Heart left ventricle (tissue), 16 donors: ENCODE data around the gene PARVA. TPM values are rescaled to one million over a fixed set of nuclear protein-coding genes. Genes with fewer than 3 reads are reported as not detected.

Experiments
- ATAC-seq, 4 donors: fragments of 200-7000 bp; cut with Tn5 transposase; one replicate each; pipeline ENCODE4 v1.9.1; 2020 to 2022; ENCODE audit warnings: moderate library complexity in 4 of 4, mild to moderate bottlenecking in 3 of 4, moderate number of reproducible peaks in 1 of 4
- DNase-seq, 5 donors: peaks; one replicate each; pipeline ENCODE4 v3.0.0-alpha.2; 2020
- H3K27ac ChIP-seq, 12 donors: fragments of 200-600 bp; sonication (generic) in 4 of 12; one replicate each; pipeline versions ENCODE4 v1.5.0 to v1.8.0; 2016 to 2022; ENCODE audit warnings: mild to moderate bottlenecking in 2 of 12
- H3K27me3 ChIP-seq, 9 donors: fragments of 200-600 bp; sonication (generic) in 2 of 9; one replicate each; pipeline versions ENCODE4 v1.5.1 to v1.8.0; 2016 to 2022; ENCODE audit warnings: mild to moderate bottlenecking in 3 of 9
- H3K36me3 ChIP-seq, 9 donors: fragments of 200-600 bp; sonication (generic) in 2 of 9; one replicate each; pipeline versions ENCODE4 v1.5.0 to v1.8.0; 2018 to 2022; ENCODE audit warnings: mild to moderate bottlenecking in 2 of 9
- H3K4me1 ChIP-seq, 12 donors: fragments of 200-600 bp; sonication (generic) in 4 of 12; one replicate each; pipeline versions ENCODE4 v1.5.0 to v1.8.0; 2016 to 2022; ENCODE audit warnings: mild to moderate bottlenecking in 3 of 12
- H3K4me3 ChIP-seq, 12 donors: fragments of 200-600 bp; sonication (generic) in 4 of 12; one replicate each; pipeline versions ENCODE4 v1.5.0 to v1.8.0; 2017 to 2022; ENCODE audit warnings: mild to moderate bottlenecking in 9 of 12, moderate library complexity in 4 of 12
- H3K9me3 ChIP-seq, 12 donors: fragments of 200-600 bp; sonication (generic) in 4 of 12; one replicate each; pipeline versions ENCODE4 v1.5.0 to v1.8.0; 2016 to 2022; ENCODE audit warnings: mild to moderate bottlenecking in 1 of 12
- POLR2A ChIP-seq, 2 donors: fragments of 450-650 bp; IDR thresholded peaks; one replicate each; pipeline ENCODE4 v1.6.1; 2017; ENCODE audit warnings: antibody characterized with exemption in 2 of 2, mild to moderate bottlenecking in 2 of 2, moderate library complexity in 2 of 2
- WGBS, 4 donors: extraction: QIAGEN DNeasy Blood & Tissue Kit in 2 of 4; methylation state at CpG; one replicate each; pipeline versions ENCODE4 v1.1.5 to v1.1.7; 2013 to 2018; 5-methylcytosine and 5-hydroxymethylcytosine counted together
- intact Hi-C, 10 donors: fragments of 100-400 bp; cut with DNase I; formaldehyde crosslinking; loops; one replicate each; pipeline versions ENCODE4 v1.11.1 to v1.14.2; 2022
- polyA plus RNA-seq, 2 donors: library from polyadenylated mRNA; stranded (reverse); fragments of 200-250 nt; gene quantifications; one replicate each; pipeline ENCODE4 v1.2.3, GENCODE V29; 2013
- total RNA-seq, 9 donors: library from RNA; depleted of rRNA in 2 of 9; stranded (reverse); fragments of >200 nt in 2 of 9; fragmentation: NEBNext Ultra II Directional in 3 of 9; extraction: Animal tissue kit (Norgen Biotek cat#: 25700) in 3 of 9; gene quantifications; one replicate each; pipeline versions ENCODE4 v1.1.0 to v1.2.4, GENCODE V29; 2016 to 2023
- TF ChIP-seq, protein P1 (sequence below), 12 donors: fragments of 200-600 bp; sonication (generic) in 4 of 12; IDR thresholded peaks; one replicate each; pipeline versions ENCODE4 v1.5.0 to v1.8.0; 2018 to 2022; ENCODE audit warnings: antibody characterized with exemption in 12 of 12, mild to moderate bottlenecking in 5 of 12
- donor health status: ischemic (EF 13 %, LVEDD 7.1; RV severe dilation, severe dysfunction).
- donor health status: healthy with polysubstance abuse.
- donor health status: DM: no; HTN: yes; CAD: no.
- donor health status: DM: no; HTN: no; CAD: no.
- donor health status: ischemic (EF 25% LVEDD 6.9; RV normal size, moderate dysfunction).
- donor health status: ischemic (EF 25% LVEDD 5.7; RV mildly dilated, moderate dysfunction).
- donor health status: healthy.
- donor health status: DM: yes; HTN: yes; CAD: no.
- donor health status: ischemic (EF 35%, LVEDD 5.7; RV mildly dilated, moderate dysfunction).
- donor health status: nonischemic (EF 11% LVEDD 7.7; RV severe dilation, severe dysfunction).
- donor health status: DM: yes; HTN: yes; CAD: no.
- donor health status: PGD.
- donor health status: ischemic (EF 29% LVEDD 5.4; RV normal size, mild dysfunction).
- donor health status: nonischemic (EF 23%, LVEDD 6.1; RV moderate dilation, normal function).

PARVA gene
- total and polyA plus RNA-seq, 11 donors, result 22.7 to 99.2 (median 65.9) TPM

GRCh38 chr11:12397931-12398334 is 20.6 kb downstream of the PARVA start:
- H3K9me3 ChIP-seq, result peaks cover 0 to 13% (median 0%) of the 10 kb centered on the region in 12 donors
- peak overlapping the region; percentile 3 to 98 (median 68) for H3K27ac ChIP-seq
- WGBS, 4 donors, result 29 to 36% (median 32%) methylated on average over 5 of the region's 5 CpGs
- intact Hi-C loops, result loop anchor here in 1 of 10 donors (2.0 kb wide), 1 partner anchor 17 kb away; no protein-coding TSS in a partner anchor
- ATAC-seq (peak; percentile 89 to 94 (median 93)), DNase-seq (peak; percentile 60 to 82 (median 75))
- H3K4me1 ChIP-seq, result peaks cover 0 to 57% (median 29%) of the 10 kb centered on the region in 12 donors
- H3K27me3 ChIP-seq, result no peaks in the 10 kb centered on the region
- peaks cover 0 to 11% (median 0%) of the 10 kb centered on the region in 9 donors for H3K36me3 ChIP-seq
- no peak overlapping the region for H3K4me3 ChIP-seq
- no peak for TF ChIP-seq POLR2A (IDR thresholded peaks at IDR 0.05)
- TF ChIP-seq, protein P1, sequence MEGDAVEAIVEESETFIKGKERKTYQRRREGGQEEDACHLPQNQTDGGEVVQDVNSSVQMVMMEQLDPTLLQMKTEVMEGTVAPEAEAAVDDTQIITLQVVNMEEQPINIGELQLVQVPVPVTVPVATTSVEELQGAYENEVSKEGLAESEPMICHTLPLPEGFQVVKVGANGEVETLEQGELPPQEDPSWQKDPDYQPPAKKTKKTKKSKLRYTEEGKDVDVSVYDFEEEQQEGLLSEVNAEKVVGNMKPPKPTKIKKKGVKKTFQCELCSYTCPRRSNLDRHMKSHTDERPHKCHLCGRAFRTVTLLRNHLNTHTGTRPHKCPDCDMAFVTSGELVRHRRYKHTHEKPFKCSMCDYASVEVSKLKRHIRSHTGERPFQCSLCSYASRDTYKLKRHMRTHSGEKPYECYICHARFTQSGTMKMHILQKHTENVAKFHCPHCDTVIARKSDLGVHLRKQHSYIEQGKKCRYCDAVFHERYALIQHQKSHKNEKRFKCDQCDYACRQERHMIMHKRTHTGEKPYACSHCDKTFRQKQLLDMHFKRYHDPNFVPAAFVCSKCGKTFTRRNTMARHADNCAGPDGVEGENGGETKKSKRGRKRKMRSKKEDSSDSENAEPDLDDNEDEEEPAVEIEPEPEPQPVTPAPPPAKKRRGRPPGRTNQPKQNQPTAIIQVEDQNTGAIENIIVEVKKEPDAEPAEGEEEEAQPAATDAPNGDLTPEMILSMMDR (IDR thresholded peaks at IDR 0.05), result no peak

- ATAC-seq (peak in 3 of 4 donors; percentile 10 to 30 (median 23)), DNase-seq (no peak)
- Histone ChIP-seq H3K4me1 (peaks cover 4 to 71% (median 38%) of the 10 kb centered on the region in 12 donors), H3K36me3 (peaks cover 0 to 4% (median 0%) of the 10 kb centered on the region in 9 donors), H3K27me3 (no peaks in the 10 kb centered on the region), H3K4me3 (no peak overlapping the region), H3K9me3 (peaks cover 0 to 6% (median 0%) of the 10 kb centered on the region in 12 donors), H3K27ac (peak overlapping the region in 8 of 12 donors; percentile 6 to 98 (median 70))
- intact Hi-C loops, result loop anchor here in 1 of 10 donors (2.0 kb wide), 1 partner anchor 19 kb away; no protein-coding TSS in a partner anchor
- no peak for TF ChIP-seq POLR2A (IDR thresholded peaks at IDR 0.05)
- TF ChIP-seq, protein P1 (IDR thresholded peaks at IDR 0.05), result no peak
Measured at GRCh38 chr11:12399355-12399754, 22.0 kb downstream of the PARVA start.

DNA sequence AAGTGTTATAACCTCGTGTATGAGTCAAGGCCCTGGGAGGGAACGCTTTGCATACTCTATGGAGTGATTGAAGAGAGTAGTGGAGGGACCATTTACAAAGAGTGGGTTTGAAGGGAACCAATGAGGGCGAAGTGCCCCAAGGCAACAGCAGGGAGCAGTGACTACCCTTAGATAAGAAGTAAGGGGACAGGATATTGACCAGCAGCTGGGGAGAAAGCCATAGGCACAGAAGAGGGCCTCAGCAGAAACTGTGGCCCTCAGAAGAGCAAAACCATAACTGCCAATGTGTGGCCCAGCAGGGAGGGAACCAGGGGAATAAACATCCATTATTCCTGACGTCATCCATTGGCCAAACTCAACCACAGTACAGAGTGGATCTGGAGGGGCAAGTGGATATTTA is 24.7 kb downstream of the PARVA start:
- no peak for ATAC-seq
- Histone ChIP-seq H3K36me3 (no peaks in the 10 kb centered on the region), H3K4me3 (no peak overlapping the region), H3K27me3 (no peaks in the 10 kb centered on the region), H3K27ac (peak overlapping the region in 3 of 12 donors; percentile 4 to 98 (median 48)), H3K9me3 (peaks cover 0 to 7% (median 0%) of the 10 kb centered on the region in 12 donors), H3K4me1 (peaks cover 4 to 76% (median 43%) of the 10 kb centered on the region in 12 donors)
- TF ChIP-seq, protein P1 (IDR thresholded peaks at IDR 0.05), result no peak
- TF ChIP-seq POLR2A (IDR thresholded peaks at IDR 0.05), result no peak
- no peak for DNase-seq
- WGBS, 4 donors, result 88 to 91% (median 89%) methylated on average over 4 of the region's 4 CpGs
- intact Hi-C loops, result no loop called here

DNA sequence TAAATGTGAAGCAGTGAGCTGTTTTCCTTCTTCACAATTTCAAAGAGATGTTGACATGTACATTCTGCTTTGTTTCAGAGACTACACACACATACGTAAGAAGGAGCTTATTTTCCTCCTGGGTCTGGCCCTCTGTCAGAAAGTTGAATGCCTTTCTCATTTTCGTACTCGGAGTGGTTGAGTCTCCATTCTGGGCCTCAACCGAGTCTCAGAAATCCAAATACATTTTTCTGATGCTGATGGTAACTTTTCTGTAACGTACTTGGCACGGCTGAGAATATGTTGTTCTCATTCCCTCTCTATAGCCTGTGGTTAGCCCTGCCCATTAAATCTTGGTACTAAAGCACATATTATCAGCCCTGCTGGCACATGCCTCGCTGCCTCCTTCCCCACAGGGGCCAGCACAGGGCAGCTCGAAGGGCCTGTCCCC is 25.3 kb downstream of the PARVA start:
- Histone ChIP-seq H3K4me3 (no peak overlapping the region), H3K4me1 (peaks cover 4 to 75% (median 40%) of the 10 kb centered on the region in 12 donors), H3K36me3 (no peaks in the 10 kb centered on the region), H3K27ac (peak overlapping the region in 8 of 12 donors; percentile 5 to 98 (median 40)), H3K9me3 (peaks cover 0 to 7% (median 0%) of the 10 kb centered on the region in 12 donors), H3K27me3 (no peaks in the 10 kb centered on the region)
- intact Hi-C loops, result no loop called here
- DNase-seq, result no peak
- TF ChIP-seq, protein P1 (IDR thresholded peaks at IDR 0.05), result no peak
- TF ChIP-seq POLR2A (IDR thresholded peaks at IDR 0.05), result no peak
- ATAC-seq, result peak in 2 of 4 donors; percentile 15 to 32
- 51 to 53% (median 53%) methylated on average over 8 of the region's 8 CpGs for WGBS, 4 donors
